COR-L47 (cell line): ENCODE measurements around the gene ST6GALNAC3.
A peak's percentile ranks its signal among the peaks of the same experiment; 100 is the strongest.

ENCODE experiments used
- DNase-seq: peaks from one replicate; lab custom pipeline; 2025; lab: John Stamatoyannopoulos, UW

The ST6GALNAC3 gene

DNA sequence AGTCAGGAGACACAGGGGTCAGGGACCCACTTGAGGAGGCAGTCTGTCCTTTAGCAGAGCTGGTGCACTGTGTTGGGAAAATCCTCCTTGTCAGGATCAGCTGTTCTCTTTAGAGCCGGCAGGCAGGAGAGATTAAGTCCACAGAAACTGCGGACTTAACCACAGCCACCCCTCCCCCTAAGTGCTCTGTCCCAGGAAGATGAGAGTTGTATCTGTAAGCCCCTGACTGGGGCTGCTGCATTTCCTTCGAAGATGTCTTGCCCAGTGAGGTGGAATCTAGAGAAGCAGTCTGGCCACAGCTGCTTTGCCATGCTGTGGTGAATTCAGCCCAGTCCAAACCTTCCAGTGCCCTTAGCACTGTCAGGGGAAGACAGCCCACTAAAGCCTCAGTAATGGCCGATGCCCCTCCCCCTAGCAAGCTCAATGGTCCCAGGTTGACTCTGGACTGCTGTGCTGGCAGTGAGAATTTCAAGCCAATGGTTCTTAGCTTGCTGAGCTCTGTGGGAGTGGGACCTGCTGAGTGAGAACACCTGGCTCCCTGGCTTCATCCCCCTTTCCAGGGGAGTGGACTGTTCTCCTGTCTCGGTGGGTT is 172.8 kb downstream of the ST6GALNAC3 start:
- no peak for DNase-seq

DNA sequence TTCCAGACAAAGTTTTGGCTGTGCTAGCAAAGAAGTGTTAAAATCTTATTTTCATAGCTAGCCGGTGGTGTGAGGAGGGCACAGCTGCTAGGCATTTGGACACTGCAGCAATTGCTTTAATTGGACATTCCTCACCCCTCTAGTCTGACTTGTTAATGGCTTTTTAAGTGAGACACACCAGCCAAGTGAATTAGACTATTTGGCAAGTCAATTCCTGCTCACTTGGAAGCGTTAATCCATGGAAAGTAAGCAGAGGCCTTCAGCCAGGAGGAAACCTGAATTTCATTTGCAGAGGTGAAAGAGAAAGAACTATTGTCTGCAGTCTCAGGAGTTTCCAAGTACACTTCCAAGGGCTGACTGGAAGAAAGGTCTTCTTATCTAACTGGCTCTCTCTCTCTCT is 175.7 kb downstream of the ST6GALNAC3 start:
- DNase-seq, result no peak

DNA sequence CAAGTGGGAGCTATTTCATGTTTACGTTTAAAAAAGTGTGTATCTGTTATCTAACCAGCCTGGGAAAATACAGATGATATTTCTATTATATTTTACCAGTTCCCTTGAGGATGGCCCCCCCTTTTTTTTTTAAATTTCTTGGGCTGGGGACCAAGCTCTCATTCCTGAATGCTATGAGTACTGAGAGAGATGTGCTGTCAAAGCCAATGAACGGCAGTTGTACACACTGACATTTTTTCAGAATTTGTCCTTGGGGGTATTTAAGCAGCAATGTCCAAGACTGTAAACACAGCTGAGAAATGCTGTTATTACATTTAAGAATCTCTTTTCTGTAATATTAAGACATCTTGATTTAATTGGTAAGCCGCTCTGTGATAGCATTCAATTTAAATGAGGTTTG is 177.9 kb downstream of the ST6GALNAC3 start:
- DNase-seq, result no peak

DNA sequence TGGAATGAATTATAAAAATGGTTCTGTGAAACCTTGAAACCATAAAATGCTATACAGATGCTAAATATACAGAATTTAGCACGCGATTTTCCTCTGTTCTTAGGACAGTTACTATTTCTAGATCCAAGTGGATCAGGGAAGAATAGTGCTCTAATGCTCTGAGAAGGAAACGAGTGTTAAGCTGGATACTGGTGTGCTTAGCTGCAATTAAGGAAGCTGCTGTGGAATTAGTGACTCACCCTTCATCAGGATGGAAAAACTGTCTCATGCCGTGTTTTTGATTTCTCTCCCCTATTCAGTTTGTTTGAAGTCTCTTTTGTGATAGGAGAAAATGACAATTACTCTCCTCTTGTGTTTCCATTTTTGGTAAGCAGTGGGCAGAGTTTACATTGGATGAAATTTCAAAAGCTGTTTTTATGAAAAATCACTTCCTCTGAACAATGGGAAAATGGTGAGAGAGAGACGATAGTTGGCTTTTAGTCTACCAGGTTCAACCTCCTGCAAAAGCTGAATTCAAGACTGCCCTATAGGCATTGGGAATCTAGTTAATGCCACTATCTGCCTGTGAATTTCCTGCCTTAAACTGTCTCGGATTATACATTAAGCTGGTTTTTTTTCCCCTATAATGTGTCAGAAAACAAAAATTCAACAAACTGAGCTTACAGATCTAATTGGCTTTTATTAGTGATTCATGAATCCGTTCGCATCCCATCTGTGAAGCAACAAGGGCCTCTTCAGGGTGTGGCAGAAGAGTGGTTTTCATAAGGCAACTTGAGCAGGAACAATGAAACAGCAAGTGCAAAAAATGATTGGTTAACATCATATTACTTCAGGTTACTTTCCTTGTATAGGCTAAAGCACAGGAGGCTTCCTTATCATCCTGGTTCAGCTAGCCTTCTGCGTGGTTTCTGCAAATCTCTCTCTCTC is 179.8 kb downstream of the ST6GALNAC3 start:
- DNase-seq, result peak; percentile 26

DNA sequence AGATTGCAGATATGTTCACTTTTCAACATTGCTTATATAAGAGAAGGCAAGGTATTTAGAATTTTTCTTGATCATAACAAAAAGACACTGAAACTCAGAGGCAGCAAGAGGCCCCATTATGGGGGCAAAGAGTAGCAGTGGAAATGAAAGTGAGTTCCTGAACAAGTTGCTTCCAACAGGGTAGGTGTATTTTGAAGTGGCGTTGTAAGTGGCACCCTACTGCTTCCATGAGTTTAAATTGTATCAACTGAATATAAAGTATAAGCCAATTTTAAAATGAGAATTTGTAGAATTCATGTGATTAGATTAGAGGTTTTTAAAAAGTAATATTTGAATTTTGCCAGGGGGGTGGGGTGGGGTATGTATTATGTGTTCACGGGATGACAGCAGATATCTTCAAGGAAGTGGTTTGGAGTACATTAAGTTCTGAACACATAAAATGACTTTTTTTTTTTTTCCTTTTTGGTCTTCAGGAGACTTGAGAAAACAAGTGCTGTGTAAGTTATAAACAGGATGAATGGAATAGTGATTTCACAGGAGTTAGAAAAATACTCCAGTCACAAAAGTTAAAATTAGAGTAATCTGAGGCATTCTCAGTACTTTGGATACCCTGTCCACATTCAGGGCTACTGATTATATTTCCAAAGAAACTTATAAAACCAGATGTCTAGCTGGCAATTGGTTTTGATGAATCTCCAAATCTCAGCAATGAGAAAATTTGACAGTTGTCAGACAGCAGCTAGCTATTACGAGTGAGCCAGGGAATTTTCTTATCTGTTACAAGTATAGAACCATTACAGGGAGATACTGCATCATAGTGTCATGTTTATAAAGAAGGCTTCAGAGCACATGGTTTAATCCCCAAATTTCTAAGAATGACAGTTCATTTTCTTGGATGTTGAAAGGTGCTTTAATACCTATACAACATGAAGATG is 182.0 kb downstream of the ST6GALNAC3 start:
- DNase-seq, result no peak

DNA sequence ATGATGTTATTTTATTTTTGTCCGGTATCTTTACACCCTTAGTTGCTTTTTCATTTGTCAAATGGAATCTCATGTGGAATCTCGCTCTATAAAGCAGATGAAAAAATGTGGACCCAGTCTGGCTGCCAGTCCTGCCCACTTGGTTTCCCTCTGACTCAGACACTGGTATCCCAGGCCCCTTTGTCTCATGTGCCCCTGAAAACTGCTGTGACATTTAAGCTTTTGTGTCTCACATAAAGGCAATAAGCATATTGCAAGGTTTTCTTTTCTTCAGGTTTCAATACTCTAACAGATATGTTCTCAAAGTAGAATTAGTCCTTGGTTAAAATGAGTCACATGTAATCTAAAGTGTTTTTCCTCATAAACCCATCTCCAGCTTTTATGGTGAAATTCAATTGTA is 183.3 kb downstream of the ST6GALNAC3 start:
- no peak for DNase-seq

DNA sequence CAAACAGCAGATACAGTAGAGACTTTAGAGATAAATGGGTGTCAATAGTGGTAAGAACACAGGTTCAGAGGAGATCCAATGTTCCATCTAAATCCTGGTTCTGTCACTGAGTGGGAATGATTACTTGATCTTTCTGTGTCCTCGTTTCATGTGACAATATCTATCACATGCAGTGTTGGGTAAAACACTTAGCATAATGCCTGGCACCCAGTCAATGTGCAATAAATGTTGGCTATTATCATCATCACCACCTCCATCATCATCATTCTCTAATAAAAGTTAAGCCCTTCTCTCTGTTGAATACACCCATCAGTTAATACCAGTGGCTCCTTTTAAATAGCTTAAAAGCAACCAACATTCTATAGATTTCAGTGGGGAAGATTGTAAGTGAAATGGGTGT is 184.7 kb downstream of the ST6GALNAC3 start:
- no peak for DNase-seq

DNA sequence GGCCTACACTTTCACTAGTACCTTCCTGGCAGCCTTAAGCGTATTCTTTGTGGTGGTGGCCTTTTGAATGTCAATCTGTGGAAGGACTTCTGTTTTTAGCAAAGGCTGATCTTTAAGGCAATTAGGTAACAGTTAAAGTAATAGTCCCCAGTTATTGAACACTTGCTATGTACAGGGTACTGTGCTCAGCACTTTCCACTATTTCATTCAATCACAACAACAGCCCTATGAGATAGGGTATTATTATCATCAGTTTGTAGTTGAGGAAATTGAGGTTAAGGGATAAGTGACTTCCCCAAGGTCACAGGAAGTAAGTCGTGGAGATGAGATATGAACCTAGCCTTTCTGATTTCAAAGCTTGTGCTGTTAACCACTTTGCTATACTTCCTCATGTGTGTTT is 185.7 kb downstream of the ST6GALNAC3 start:
- no peak for DNase-seq

DNA sequence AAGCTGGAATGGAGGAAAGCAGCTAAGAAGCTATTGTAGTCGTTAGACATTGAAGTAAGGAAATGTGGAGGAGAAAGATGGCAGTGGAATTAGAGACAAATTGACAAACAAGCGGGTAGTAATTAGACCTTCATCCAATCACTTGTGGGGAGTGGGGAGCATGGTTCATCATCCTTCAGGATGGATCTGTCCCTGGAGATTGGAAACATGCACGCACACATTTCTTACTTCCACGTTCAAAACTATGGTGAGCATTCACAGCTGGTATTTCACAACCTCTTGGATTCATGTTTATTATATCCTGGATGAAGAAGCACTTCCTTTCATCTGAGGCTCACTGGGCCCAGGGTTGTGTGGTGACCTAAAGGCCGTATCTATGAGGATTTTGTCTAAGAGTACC is 188.1 kb downstream of the ST6GALNAC3 start:
- no peak for DNase-seq

DNA sequence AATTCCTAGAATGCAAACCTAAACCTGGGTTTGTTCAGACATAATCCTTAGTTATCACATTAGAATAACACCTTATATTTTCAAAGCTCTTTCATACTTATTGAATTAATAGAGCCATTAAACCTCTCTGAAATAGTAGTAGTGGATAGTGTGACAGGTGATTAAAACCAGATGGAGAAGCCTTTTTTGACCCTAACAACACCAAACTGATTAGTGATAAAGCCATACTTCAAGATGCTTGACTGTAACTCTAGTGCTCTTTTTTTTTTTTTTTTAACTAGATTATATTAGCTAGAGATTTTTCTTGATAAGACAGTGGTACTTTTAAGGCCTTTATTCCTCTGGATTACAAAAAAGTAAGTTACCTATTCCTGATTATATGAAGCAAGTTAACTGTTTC is 190.1 kb downstream of the ST6GALNAC3 start:
- DNase-seq, result no peak

DNA sequence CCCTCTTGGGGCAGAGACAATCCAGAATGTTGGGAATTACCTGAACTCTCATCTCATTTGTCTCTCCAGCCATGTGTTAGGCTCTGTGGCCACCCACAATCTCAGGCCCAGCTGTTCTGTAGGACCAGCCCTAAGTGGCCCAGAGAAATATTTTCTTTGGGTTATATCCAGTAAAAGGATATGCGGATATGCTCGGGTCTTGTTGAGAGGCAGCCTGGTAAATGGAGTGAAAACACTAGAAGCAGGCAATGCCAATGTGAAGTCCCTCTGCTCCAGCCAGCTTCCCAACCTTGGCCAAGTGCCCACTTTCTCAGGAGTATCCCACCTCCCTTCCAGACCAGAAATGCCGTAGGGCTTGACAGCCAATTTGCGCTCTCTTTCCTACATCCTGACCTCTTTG is 192.2 kb downstream of the ST6GALNAC3 start:
- no peak for DNase-seq

DNA sequence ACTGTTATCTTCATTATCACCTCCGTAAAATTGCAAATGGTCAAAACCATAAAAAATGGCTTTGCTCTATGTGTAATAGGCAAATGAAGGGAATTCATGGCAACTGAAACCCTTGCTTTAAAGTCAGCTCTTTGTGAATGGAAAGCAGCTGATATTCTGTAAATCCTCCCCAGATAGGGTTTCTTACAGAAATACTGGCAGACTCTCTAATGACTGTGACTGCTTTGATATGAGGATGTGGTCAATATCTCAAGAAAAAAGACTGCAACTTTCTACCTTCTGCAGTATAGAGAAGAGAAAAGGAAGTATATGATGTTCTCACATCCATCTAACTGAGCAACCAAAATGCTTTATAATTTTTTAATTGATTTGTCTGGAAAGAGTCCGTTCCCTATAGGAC is 193.1 kb downstream of the ST6GALNAC3 start:
- no peak for DNase-seq

DNA sequence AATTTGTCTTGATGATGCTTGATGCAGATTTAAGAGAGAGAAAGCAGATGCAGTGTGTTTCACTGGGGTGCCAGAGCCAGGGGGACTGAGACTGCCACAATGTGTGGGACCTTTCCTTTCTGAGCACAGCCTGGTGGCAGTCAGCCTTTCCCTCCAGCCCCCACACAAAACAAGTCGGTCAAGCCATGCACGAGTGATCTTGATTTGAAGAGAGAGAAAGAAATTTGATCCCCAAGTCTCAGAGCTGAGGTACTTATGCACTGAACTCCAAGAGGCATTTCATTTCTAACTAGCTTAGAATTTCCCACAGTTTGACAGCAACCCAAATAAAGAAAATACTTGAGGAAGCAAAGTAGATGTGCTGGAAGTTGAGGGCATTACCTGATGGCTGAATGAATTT is 193.8 kb downstream of the ST6GALNAC3 start:
- no peak for DNase-seq

DNA sequence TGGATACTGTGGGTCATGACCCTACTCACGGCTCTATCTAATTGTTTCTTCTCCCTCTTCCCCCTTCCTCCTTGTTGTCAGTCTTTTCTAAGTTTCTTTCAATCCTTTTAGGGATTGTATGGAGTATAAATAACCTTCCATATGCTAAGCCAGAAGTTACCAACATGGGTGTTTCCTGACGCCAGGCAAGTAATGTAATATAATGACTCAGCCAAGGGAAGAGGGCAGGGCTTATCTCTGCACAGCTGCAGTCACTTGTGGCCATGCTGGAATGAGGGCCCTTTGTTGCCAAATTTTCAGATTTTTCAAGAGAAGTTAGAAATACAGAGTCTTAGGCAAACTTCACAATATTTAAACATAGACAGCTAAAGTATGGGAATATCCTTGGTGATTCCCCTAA is 194.6 kb downstream of the ST6GALNAC3 start:
- no peak for DNase-seq

DNA sequence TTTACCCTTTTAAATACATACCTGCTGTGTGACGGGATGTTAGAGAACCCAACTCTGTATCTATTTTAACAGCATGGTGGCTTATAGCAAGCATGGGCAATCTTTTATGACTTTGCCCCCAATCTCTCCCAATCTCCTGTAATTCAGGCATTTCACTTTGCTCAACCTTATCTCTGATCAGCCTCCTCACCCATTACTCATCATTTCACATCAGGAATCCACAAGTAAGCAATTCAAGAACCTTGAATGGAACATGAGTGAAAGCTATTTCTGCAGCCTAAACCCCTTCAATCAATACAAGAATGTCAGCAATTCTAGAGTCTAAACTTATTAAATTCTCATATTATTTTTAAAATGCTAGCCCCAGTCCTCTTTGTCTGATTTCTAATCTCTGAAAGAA is 199.8 kb downstream of the ST6GALNAC3 start:
- DNase-seq, result no peak

DNA sequence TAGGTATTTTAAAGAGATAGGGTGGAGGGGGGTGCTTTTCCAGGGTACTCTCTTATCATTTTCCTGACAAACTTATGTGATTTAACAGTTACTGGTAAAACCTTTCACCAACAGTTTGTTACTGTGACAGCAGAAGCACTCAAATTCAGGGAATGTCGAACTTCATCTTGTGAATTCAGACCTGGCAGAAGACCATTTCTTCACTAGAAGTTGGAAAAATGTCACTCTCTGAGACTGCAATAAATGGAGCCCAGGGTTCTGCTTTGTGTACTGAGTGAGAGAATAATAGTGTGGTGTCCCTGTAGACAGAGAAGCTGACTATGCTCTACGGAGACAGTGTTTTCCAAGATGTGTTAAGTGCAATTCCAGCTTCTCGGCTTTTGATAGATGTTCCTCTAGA is 200.2 kb downstream of the ST6GALNAC3 start:
- no peak for DNase-seq

DNA sequence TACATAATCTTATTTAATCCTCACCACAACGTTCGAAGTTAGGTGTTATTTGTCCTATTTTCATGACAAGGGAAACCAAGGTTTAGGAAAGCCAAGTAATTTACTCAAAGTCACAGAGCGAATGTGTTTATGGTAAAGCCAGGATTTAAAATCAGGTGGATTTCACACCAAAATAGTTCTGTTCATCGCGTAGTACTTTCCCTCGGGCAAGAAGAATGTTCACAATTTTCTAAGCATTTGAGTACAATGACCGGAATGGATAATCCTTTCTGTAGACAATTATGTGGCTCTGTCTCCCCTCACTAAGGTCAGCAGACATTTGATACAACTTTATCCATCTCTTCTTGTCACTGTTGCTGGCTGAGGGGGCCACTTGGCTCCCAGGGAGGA is 204.2 kb downstream of the ST6GALNAC3 start:
- no peak for DNase-seq

DNA sequence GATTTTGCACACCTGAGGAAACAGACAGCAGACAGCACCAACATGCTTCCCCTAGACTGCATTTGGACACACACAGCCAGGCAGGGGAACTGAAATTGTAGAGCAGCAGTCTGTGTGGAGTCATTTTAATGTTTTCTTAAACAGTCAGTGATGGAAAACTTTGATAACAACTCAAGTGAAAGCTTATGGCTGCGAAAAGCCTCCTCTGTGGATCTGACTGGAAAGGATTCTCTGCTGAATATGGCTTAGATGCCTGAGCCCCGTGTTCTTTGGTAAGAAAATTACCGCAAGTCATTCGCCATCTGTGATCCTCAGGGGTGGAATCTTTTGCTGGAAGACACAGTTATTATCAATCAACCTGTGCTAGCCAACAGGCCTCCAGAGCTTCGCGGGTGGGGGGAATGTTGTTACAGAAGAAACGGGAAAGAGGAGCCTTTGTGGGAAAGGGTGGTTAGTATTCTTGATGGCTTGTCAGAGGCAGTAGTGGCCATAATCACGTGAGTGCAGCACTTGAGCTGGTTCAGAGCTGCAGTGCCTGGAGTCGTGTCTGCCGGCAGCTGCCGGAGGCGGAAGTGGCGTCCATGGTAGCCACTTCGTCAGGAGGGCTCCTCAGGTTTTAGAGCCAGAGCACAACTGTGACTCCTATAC is 204.7 kb downstream of the ST6GALNAC3 start:
- no peak for DNase-seq

DNA sequence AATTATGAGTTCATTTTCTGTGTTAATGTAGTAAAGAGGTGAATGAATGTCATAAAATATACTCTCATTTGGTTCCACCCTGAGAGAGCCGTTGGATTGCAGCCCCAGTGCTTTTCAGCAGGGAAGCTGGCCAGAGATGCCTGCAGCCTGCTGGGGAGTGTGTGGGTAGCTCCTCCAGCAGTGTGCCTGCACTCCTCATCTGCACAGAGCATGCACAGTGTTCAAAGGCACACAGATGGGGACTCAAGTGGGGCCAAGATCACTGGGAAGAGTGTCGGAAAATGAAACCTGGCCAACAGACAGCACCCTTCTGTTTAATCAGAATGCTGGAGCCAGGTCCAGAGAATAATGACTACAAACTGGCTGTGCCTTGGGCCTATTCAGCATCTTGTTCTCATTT is 206.8 kb downstream of the ST6GALNAC3 start:
- DNase-seq, result no peak

DNA sequence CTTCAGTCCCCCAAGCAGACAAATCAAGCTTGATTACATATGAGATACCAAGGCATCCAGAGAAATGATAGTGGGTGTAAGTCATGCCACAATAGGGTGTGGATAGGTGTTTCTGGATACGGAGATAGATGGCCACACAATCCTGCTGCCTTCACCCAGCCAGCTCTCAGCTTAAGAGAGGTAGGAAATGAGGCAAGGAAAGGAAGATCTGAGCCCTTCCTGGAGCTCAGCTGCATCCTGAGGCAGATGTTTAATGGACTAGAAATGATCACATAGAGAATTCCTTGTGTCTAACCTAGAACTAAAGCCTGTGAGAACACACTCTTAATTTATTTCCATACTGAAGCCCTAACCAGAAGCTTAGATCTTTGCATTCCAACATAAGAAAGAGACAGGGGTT is 210.3 kb downstream of the ST6GALNAC3 start:
- DNase-seq, result no peak

DNA sequence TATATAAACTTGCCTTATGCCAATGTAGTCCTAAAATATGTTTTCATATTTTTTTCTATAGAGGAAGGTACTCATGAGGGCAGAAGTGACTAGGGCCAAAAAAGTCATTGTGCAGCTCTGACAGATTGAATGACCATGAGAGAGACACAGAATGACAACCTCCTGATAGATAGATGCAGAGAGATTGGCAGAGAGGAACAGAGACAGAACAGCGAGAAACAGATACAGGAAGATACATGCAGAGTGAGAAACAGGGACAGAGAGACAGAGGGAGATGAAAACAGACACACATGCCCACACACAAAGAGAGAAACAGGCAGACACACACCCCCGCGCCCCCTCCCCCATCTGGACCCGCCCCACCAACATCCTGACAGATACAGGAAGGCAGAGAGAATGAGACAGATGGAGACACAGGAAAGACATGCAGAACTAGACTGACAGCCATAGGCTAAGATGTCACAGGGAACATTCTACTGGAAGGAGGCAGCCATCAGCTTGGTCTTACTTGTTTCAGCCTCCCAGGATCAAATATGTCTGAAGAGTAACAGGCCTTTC is 211.1 kb downstream of the ST6GALNAC3 start:
- no peak for DNase-seq

DNA sequence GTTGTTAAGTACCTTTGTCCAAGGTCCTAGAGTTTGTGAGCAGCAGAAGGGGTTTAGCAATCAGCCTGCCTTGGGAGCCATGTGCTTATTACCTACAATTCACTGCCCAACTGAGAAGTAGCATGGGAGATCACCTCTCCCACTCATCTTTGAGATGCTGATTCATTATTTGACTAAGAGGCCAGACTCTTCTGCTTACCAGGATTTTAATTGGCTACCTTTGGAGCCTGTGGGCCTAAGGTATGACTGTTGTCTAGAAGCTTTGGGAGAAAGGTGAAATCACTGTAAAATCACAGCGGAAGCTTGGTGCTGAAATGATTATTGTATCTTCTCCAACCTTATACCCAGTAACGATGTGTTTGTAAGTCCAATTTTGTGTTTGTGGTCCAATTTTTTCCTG is 213.4 kb downstream of the ST6GALNAC3 start:
- DNase-seq, result no peak
